ENCODE measurements around the gene APOE.
"Not testable (repeated sequence)": the region's sequence is repeated elsewhere in the genome, so short reads cannot be mapped to it uniquely, and the experiment has no call there.

The APOE gene

DNA sequence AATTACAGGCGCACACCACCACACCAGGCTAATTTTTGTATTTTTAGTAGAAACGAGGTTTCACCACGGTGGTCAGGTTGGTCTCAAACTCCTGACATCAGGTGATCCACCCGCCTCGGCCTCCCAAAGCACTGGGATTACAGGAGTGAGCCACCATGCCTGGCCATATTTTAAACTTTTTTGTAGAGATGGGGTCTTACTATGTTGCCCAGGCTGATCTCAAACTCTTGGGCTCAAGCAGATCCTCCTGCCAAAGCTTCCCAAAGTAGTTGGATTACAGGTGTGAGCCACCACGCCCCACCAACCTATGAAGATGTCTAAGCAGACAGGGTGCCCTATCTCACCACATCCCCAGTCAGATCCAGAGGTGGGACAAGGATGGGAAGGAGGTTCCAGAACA lies 6.3 kb downstream of the APOE start:
- not testable (repeated sequence) for DNase-seq (ENCODE audit: low spot score)

DNA sequence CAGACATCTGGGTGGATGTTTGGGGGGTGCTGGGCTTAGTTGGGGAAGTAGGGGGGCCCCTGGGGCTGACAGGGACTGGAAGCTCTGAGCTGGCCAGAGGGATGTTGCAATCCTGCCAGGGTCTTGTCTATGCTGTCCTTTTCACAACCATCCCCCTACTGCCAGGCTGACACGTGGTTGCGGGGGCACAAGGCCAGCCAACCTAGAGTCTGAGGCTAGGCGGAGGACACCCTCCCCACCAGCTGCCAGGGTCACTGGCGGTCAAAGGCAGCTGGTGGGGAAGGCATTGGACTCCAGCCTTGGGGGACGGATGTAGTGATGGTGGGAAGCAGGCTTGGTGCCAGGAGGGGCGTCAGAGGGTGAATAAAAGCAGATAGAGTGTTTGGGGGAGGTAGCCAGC lies 7.3 kb downstream of the APOE start:
- no peak for DNase-seq (ENCODE audit: low spot score)

DNA sequence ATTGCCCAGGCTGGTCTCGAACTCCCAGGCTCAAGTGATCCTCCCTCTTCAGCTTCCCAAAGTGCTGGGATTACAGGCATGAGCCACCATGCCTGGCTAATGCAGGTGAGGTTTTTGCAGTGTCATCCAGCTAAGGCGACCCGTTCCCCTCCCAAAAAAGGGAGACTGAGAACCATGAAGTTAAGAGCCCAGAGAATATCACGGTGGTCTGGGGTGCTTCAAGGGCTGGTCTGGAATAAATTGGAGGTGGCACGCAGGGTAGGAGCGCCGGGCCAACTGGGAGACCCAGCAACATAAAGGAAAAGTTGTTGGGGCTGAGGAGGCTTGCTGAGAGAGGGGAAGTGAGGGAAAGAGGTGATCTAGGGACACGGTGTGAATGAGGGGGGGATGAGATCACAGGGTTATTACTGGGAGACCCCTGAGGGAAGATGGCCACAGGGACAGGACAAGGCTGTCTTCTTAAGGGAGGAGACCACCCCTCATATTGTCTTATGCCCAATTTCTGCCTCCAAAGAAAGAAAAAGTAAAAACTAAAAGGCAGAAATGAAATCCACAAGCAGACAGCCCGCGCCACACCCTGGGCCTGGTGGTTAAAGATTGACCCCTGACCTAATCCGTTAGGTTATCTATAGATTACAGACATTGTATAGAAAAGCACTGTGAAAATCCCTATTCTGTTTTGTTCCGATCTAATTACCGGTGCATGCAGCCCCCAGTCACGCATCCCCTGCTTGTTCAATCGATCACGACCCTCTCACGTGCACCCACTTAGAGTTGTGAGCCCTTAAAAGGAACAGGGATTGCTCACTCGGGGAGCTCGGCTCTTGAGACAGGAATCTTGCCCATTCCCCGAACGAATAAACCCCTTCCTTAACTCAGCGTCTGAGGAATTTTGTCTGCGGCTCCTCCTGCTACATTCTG lies 8.2 kb downstream of the APOE start:
- not testable (repeated sequence) for DNase-seq (ENCODE audit: low spot score)

DNA sequence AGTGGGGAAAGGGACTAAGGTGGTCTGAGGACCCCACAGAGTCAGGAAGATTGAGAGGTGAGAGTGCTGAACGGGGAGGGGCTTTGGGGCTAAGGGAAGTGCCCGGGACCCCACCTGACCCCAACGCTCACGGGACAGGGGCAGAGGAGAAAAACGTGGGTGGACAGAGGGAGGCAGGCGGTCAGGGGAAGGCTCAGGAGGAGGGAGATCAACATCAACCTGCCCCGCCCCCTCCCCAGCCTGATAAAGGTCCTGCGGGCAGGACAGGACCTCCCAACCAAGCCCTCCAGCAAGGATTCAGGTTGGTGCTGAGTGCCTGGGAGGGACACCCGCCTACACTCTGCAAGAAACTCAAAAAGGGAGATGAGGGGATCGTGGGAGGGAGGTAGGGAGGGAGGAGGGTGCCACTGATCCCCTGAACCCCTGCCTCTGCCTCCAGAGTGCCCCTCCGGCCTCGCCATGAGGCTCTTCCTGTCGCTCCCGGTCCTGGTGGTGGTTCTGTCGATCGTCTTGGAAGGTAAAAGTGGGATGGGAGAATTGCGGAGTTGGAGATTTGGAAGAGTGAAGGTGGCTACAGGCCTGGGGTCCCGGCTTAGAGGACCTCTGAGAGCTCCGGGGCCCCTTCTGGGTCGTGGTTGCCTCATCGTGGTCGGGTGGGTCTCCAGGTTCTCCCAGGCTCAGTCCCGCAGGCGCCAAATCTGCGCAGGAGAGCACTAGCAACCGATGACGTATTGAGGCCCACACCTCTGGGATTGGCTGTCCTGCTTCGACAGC lies 9.0 kb downstream of the APOE start, which contains the start of gene APOC1:
Gene APOC1, plus strand, starts transcription at position 176 of the 774 bp plus-strand sequence. Its CDS starts 284 bp downstream, at position 460.
- peak; percentile 92 for DNase-seq (ENCODE audit: low spot score)

- DNase-seq (ENCODE audit: low spot score) = peak; percentile 58
Measured at GRCh38 chr19:44924243-44924725, 18.7 kb downstream of the APOE start.

DNA sequence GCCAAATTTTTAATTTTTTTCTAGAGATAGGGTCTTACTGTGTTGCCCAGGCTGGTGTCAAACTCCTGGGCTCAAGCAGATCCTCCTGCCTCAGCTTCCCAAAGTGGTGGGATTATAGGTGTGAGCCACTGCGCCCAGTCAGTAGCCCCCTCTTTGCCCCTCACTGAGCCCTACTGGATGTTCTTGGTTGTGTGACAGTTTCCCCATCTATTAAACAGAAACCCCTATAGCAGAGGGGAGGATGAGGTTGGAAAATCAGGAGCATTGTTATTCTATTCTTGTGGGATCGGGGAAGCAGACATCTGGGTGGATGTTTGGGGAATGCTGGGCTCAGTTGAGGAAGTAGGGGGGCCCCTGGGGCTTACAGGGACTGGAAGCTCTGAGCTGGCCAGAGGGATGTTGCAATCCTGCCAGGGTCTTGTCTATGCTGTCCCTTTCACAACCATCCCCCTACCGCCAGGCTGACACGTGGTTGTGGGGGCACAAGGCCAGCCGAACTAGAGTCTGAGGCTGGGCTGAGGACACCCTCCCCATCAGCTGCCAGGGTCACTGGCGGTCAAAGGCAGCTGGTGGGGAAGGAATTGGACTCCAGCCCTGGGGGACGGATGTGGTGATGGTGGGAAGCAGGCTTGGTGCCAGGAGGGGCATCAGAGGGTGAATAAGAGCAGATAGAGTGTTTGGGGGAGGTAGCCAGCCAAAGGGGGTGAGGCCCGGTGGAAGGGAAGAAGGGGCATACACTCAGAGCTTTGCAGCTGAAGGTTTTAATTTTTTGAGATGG lies 19.7 kb downstream of the APOE start:
- DNase-seq (ENCODE audit: low spot score) = peak; percentile 53

- not testable (repeated sequence) for DNase-seq (ENCODE audit: low spot score)
Measured at GRCh38 chr19:44926245-44927077, 20.9 kb downstream of the APOE start.

DNA sequence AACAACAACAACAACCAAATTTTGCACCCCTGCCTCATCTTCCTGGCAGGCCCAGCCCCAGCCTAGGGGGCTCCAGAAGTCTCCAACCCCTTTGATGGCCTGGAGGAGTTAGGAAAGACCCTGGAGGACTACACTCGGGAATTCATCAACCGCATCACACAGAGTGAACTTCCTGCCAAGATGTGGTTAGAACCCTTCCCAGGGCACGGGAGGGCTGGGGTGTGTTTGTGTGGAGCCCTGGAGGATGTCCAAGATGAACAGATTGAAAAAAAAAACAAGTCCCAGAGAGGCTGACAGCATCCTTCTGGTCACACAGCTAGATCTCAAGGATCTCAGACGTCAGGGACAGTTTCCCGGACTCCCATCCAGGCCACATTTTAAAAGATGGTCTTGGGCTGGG lies 22.1 kb downstream of the APOE start:
- no peak for DNase-seq (ENCODE audit: low spot score)

DNA sequence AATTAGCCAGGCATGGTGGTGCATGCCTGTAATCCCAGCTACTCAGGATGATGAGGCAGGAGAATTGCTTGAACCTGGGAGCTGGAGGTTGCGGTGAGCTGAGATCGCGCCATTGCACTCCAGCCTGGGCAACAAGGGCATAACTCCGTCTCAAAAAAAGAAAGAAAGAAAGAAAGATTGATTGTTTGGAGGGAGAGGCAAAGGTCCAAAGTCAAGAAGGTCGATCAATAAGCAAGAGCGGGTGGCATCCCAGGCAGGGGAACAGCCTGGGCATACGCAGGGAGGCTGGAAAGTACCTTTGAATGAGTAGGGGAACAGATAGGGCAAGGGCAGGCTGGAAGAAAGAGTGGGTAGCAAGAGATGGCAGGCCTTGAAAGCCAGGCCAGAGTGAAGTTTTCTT lies 24.5 kb downstream of the APOE start:
- no peak for DNase-seq (ENCODE audit: low spot score)

DNA sequence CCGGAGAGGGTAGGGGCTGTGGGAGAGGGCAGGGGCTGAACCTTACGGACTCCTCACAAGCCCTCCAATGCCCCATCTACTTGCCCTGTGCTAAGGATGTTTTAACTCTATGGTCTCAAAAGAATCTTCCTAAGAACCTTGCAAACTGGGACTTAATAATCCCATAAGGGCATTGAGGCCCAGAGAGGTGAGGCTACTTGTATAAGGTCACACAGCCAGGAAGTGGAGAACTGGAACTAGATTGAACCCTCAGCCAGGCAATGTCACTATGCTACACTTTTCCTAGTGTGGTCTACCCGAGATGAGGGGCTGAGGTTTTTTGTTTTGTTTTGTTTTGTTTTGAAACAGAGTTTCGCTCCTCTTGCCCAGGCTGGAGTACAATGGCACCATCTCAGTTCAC lies 25.9 kb downstream of the APOE start:
- DNase-seq (ENCODE audit: low spot score) = no peak

DNA sequence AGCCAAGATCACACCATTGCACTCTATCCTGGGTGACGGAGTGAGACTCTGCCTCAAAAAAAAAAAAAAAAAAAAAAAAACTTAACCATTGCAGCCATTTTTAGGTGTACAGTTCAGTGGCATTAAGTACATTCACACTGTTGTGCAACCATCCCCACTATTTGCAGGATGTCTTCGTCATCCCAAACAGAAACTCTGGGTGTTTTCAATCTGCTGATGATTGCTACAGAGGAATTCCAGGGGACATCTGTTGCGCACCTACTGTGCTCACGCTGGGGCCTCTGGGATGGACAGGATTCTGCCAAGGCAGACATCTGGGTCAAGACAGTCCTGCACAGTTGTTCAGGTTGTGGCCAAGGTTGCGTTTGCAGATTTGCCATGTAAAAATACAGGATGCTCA lies 34.1 kb downstream of the APOE start:
- no peak for DNase-seq (ENCODE audit: low spot score)

DNA sequence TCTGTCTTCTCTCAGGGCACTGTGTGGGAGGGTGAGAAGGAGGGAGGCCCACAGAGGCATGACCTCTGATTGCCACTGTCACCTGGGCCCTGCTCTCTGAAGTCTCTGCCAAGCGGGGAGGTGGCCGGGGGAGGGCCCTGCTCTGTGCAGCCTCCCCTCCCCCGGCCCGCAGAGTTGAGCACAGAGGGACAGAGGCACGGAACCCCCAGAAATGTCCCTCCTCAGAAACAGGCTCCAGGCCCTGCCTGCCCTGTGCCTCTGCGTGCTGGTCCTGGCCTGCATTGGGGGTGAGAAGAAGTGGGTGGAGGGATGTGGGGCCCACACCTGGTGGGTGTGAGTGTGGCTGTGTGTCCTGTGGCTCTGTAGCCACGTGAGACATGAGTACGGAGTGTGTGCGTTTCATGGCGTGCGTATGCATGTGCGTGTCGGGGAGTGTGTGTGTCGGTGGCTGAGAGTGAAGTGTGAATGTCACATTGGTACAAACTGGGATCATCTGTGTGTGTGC lies 36.5 kb downstream of the APOE start, which contains the start of gene APOC4:
Gene APOC4, plus strand, starts transcription at position 171 of the 505 bp plus-strand sequence. Its CDS starts 41 bp downstream, at position 212.
- no peak for DNase-seq (ENCODE audit: low spot score)

GRCh38 chr19:44943801-44944249 lies 38.2 kb downstream of the APOE start:
- DNase-seq (ENCODE audit: low spot score) = no peak

- DNase-seq (ENCODE audit: low spot score) = no peak
Measured at GRCh38 chr19:44947041-44947581, 41.5 kb downstream of the APOE start.

- DNase-seq (ENCODE audit: low spot score) = no peak
Measured at GRCh38 chr19:44948237-44948636, 42.6 kb downstream of the APOE start.

- DNase-seq (ENCODE audit: low spot score) = no peak
Measured at GRCh38 chr19:44948763-44949374, 43.3 kb downstream of the APOE start.

- no peak for DNase-seq (ENCODE audit: low spot score)
Measured at GRCh38 chr19:44949550-44949949, 44.0 kb downstream of the APOE start.

GRCh38 chr19:44951179-44952159 lies 45.9 kb downstream of the APOE start:
- peak; percentile 80 for DNase-seq (ENCODE audit: low spot score)

- no peak for DNase-seq (ENCODE audit: low spot score)
Measured at GRCh38 chr19:44954278-44954648, 48.7 kb downstream of the APOE start.
